ENCODE data around the gene ARHGDIB.

ARHGDIB gene

GRCh38 chr12:14963520-14963919, 2.1 kb upstream of the ARHGDIB start:
- no peak overlapping the region for H3K27ac ChIP-seq (ENCODE audit: low read depth, low read length)
- H3K4me1 ChIP-seq (ENCODE audit: insufficient read depth, low read length): no peaks in the 10 kb centered on the region
- H3K9me3 ChIP-seq (ENCODE audit: low read length): no peaks in the 10 kb centered on the region
- no peak overlapping the region for H3K4me3 ChIP-seq (ENCODE audit: low read depth in 1 of 2, low read length in 2 of 2)
- H3K9ac ChIP-seq (ENCODE audit: low read length): no peak overlapping the region
- H3K36me3 ChIP-seq (ENCODE audit: insufficient read depth, low read length): no peaks in the 10 kb centered on the region
- H3K27me3 ChIP-seq (ENCODE audit: control insufficient read depth in 1 of 2, insufficient read depth in 2 of 2, low read length in 2 of 2): no peaks in the 10 kb centered on the region

- H3K36me3 ChIP-seq (ENCODE audit: insufficient read depth, low read length): no peaks in the 10 kb centered on the region
- H3K9me3 ChIP-seq (ENCODE audit: low read length): no peaks in the 10 kb centered on the region
- no peaks in the 10 kb centered on the region for H3K27me3 ChIP-seq (ENCODE audit: control insufficient read depth in 1 of 2, insufficient read depth in 2 of 2, low read length in 2 of 2)
- H3K4me1 ChIP-seq (ENCODE audit: insufficient read depth, low read length): peaks cover 4% of the 10 kb centered on the region
- no peak overlapping the region for H3K4me3 ChIP-seq (ENCODE audit: low read depth in 1 of 2, low read length in 2 of 2)
- no peak overlapping the region for H3K27ac ChIP-seq (ENCODE audit: low read depth, low read length)
- no peak overlapping the region for H3K9ac ChIP-seq (ENCODE audit: low read length)
Observed at GRCh38 chr12:14962797-14963196, 1.4 kb upstream of the ARHGDIB start.

- H3K36me3 ChIP-seq (ENCODE audit: insufficient read depth, low read length): no peaks in the 10 kb centered on the region
- H3K4me1 ChIP-seq (ENCODE audit: insufficient read depth, low read length): peaks cover 8% of the 10 kb centered on the region
- H3K27me3 ChIP-seq (ENCODE audit: control insufficient read depth in 1 of 2, insufficient read depth in 2 of 2, low read length in 2 of 2): no peaks in the 10 kb centered on the region
- H3K27ac ChIP-seq (ENCODE audit: low read depth, low read length): no peak overlapping the region
- no peak overlapping the region for H3K9ac ChIP-seq (ENCODE audit: low read length)
- H3K9me3 ChIP-seq (ENCODE audit: low read length): no peaks in the 10 kb centered on the region
- H3K4me3 ChIP-seq (ENCODE audit: low read depth in 1 of 2, low read length in 2 of 2): no peak overlapping the region
Observed at GRCh38 chr12:14962153-14962539, 745 bp upstream of the ARHGDIB start.

GRCh38 chr12:14960548-14961465, 594 bp downstream of the ARHGDIB start:
- Histone ChIP-seq H3K9me3 (ENCODE audit: low read length) (no peaks in the 10 kb centered on the region), H3K4me3 (ENCODE audit: low read depth in 1 of 2, low read length in 2 of 2) (peak overlapping the region in 1 of 2 donors; percentile 20), H3K4me1 (ENCODE audit: insufficient read depth, low read length) (peaks cover 14% of the 10 kb centered on the region), H3K9ac (ENCODE audit: low read length) (no peak overlapping the region), H3K27ac (ENCODE audit: low read depth, low read length) (peak overlapping the region; percentile 27), H3K36me3 (ENCODE audit: insufficient read depth, low read length) (no peaks in the 10 kb centered on the region), H3K27me3 (ENCODE audit: control insufficient read depth in 1 of 2, insufficient read depth in 2 of 2, low read length in 2 of 2) (no peaks in the 10 kb centered on the region)

- Histone ChIP-seq H3K36me3 (ENCODE audit: insufficient read depth, low read length) (no peaks in the 10 kb centered on the region), H3K4me3 (ENCODE audit: low read depth in 1 of 2, low read length in 2 of 2) (no peak overlapping the region), H3K9ac (ENCODE audit: low read length) (no peak overlapping the region), H3K9me3 (ENCODE audit: low read length) (no peaks in the 10 kb centered on the region), H3K4me1 (ENCODE audit: insufficient read depth, low read length) (peaks cover 14% of the 10 kb centered on the region), H3K27ac (ENCODE audit: low read depth, low read length) (no peak overlapping the region), H3K27me3 (ENCODE audit: control insufficient read depth in 1 of 2, insufficient read depth in 2 of 2, low read length in 2 of 2) (no peaks in the 10 kb centered on the region)
Observed at GRCh38 chr12:14959916-14960496, 1.4 kb downstream of the ARHGDIB start.

GRCh38 chr12:14959463-14959862, 1.9 kb downstream of the ARHGDIB start:
- Histone ChIP-seq H3K27ac (ENCODE audit: low read depth, low read length) (no peak overlapping the region), H3K27me3 (ENCODE audit: control insufficient read depth in 1 of 2, insufficient read depth in 2 of 2, low read length in 2 of 2) (no peaks in the 10 kb centered on the region), H3K9ac (ENCODE audit: low read length) (no peak overlapping the region), H3K36me3 (ENCODE audit: insufficient read depth, low read length) (no peaks in the 10 kb centered on the region), H3K9me3 (ENCODE audit: low read length) (no peaks in the 10 kb centered on the region), H3K4me1 (ENCODE audit: insufficient read depth, low read length) (peaks cover 14% of the 10 kb centered on the region), H3K4me3 (ENCODE audit: low read depth in 1 of 2, low read length in 2 of 2) (no peak overlapping the region)

- Histone ChIP-seq H3K4me3 (ENCODE audit: low read depth in 1 of 2, low read length in 2 of 2) (no peak overlapping the region), H3K9ac (ENCODE audit: low read length) (no peak overlapping the region), H3K27ac (ENCODE audit: low read depth, low read length) (no peak overlapping the region), H3K36me3 (ENCODE audit: insufficient read depth, low read length) (no peaks in the 10 kb centered on the region), H3K4me1 (ENCODE audit: insufficient read depth, low read length) (peaks cover 14% of the 10 kb centered on the region), H3K9me3 (ENCODE audit: low read length) (no peaks in the 10 kb centered on the region), H3K27me3 (ENCODE audit: control insufficient read depth in 1 of 2, insufficient read depth in 2 of 2, low read length in 2 of 2) (no peaks in the 10 kb centered on the region)
Observed at GRCh38 chr12:14959126-14959440, 2.3 kb downstream of the ARHGDIB start.

- H3K9ac ChIP-seq (ENCODE audit: low read length): no peak overlapping the region
- peaks cover 14% of the 10 kb centered on the region for H3K4me1 ChIP-seq (ENCODE audit: insufficient read depth, low read length)
Observed at GRCh38 chr12:14958361-14959125, 2.9 kb downstream of the ARHGDIB start.

GRCh38 chr12:14957551-14958168, 3.7 kb downstream of the ARHGDIB start:
- H3K4me3 ChIP-seq (ENCODE audit: low read depth in 1 of 2, low read length in 2 of 2): no peak overlapping the region
- H3K9ac ChIP-seq (ENCODE audit: low read length): no peak overlapping the region
- H3K4me1 ChIP-seq (ENCODE audit: insufficient read depth, low read length): peaks cover 15% of the 10 kb centered on the region
- H3K27me3 ChIP-seq (ENCODE audit: control insufficient read depth in 1 of 2, insufficient read depth in 2 of 2, low read length in 2 of 2): no peaks in the 10 kb centered on the region
- no peaks in the 10 kb centered on the region for H3K9me3 ChIP-seq (ENCODE audit: low read length)
- H3K36me3 ChIP-seq (ENCODE audit: insufficient read depth, low read length): no peaks in the 10 kb centered on the region
- no peak overlapping the region for H3K27ac ChIP-seq (ENCODE audit: low read depth, low read length)

More at GRCh38 chr12:14958361-14959125, 2.9 kb downstream of the ARHGDIB start:
- Histone ChIP-seq H3K27ac (ENCODE audit: low read depth, low read length) (no peak overlapping the region), H3K27me3 (ENCODE audit: control insufficient read depth in 1 of 2, insufficient read depth in 2 of 2, low read length in 2 of 2) (no peaks in the 10 kb centered on the region), H3K36me3 (ENCODE audit: insufficient read depth, low read length) (no peaks in the 10 kb centered on the region), H3K9me3 (ENCODE audit: low read length) (no peaks in the 10 kb centered on the region), H3K4me3 (ENCODE audit: low read depth in 1 of 2, low read length in 2 of 2) (no peak overlapping the region)

- no peak overlapping the region for H3K4me3 ChIP-seq (ENCODE audit: low read depth in 1 of 2, low read length in 2 of 2)
- no peaks in the 10 kb centered on the region for H3K9me3 ChIP-seq (ENCODE audit: low read length)
- H3K27ac ChIP-seq (ENCODE audit: low read depth, low read length): no peak overlapping the region
- H3K36me3 ChIP-seq (ENCODE audit: insufficient read depth, low read length): no peaks in the 10 kb centered on the region
- H3K4me1 ChIP-seq (ENCODE audit: insufficient read depth, low read length): peaks cover 23% of the 10 kb centered on the region
- H3K27me3 ChIP-seq (ENCODE audit: control insufficient read depth in 1 of 2, insufficient read depth in 2 of 2, low read length in 2 of 2): no peaks in the 10 kb centered on the region
- H3K9ac ChIP-seq (ENCODE audit: low read length): no peak overlapping the region
Observed at GRCh38 chr12:14956905-14957304, 4.5 kb downstream of the ARHGDIB start.

Measured in muscle layer of colon (tissue), 2 donors.